GM18508 (cell line): ENCODE data around the gene APOBEC3G.
A peak's percentile ranks its signal among the peaks of the same experiment; 100 is the strongest.
"Not testable (repeated sequence)": the region's sequence is repeated elsewhere in the genome, so short reads cannot be mapped to it uniquely, and the experiment has no call there.

Experiments used
- ATAC-seq: cut with Tn5 transposase; IDR thresholded peaks from one replicate; pipeline ENCODE4 v1.9.1; 2021; ENCODE audit warnings: moderate number of reproducible peaks; ENCODE audit not compliant: insufficient read depth, unreplicated experiment

Gene APOBEC3G

GRCh38 chr22:39077026-39077840, at the start of gene APOBEC3G:
TSS of gene APOBEC3G (plus strand) at chr22:39077275. CDS start at chr22:39077362, 87 bp downstream.
- ATAC-seq: peak; percentile 64

GRCh38 chr22:39027717-39028116, 49.4 kb upstream of the APOBEC3G start:
- ATAC-seq: no peak

DNA sequence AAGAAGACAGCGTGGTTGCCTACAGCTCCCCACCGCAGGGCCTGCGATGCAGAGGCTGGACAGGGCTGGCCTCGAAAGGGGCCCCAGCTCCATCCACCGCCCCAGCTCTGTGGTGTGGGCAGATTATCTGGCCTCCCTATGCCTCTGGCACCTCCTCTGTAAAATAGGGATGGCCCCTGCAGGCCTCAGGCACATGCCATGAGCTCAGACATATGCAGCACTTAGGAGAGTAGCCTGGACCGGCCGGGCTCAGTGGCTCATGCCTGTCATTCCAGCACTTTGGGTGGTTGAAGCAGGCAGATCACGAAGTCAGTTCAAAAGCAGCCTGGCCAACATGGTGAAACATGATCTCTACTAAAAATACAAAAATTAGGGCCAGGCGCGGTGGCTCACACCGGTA, 48.8 kb upstream of the APOBEC3G start:
- no peak for ATAC-seq

DNA sequence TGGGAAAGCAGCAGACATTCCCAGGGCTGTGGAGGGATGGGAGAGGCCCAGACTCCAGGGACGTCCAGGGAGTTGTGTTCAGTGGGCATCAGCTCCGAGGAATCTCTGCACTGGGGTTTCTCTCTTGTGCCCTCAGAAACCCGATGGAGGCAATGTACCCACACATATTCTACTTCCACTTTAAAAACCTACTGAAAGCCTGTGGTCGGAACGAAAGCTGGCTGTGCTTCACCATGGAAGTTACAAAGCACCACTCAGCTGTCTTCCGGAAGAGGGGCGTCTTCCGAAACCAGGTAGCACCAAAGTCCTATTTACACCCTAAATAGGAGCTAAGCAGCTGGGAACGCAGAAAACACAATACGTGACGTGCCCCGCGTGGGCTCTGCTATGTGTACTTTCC, 47.8 kb upstream of the APOBEC3G start:
- no peak for ATAC-seq

- ATAC-seq: no peak
These were observed 46.4 kb upstream of the APOBEC3G start for GRCh38 chr22:39030705-39031104.

DNA sequence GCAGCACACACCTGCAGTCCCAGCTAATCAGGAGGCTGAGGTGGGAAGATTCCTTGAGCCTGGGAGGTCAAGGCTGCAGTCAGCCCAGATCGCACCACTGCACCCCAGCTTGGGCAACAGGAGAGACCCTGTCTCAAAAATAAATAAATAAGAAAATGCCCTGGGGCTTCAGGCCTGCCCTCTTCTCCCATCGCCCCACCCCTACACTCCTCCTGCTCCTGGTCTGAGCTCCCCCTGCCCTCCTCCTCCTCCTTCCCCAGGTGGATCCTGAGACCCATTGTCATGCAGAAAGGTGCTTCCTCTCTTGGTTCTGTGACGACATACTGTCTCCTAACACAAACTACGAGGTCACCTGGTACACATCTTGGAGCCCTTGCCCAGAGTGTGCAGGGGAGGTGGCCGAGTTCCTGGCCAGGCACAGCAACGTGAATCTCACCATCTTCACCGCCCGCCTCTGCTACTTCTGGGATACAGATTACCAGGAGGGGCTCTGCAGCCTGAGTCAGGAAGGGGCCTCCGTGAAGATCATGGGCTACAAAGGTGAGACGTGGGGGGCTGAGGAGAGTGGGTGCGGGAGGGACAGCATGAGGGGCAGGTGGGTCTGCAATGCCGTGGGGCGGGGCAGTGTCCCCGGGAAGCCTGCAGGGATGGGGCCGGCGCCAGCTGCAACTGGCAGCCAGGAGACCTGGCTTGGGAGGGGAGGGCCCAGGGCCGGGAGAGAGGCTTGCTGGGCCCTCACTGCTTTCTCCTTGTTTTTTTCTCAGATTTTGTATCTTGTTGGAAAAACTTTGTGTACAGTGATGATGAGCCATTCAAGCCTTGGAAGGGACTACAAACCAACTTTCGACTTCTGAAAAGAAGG, 45.4 kb upstream of the APOBEC3G start:
- not testable (repeated sequence) for ATAC-seq

DNA sequence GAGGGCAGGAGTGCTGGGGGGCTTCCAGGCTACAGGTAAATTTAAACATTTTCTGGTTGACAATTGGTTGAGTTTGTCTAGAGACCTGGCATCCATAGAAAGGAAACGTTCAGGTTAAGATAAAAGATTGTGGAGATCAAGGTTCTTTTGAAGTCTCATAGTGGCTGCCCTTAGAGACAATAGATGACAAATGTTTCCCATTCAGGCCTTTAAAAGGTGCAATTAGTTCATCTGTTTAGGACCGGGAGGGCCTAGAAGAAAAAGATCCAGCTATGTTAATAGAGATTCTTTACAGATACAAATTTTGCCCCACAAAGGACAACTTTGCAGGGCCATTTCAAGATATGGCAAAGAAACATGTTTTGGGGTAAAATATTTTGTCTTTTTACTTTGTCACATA, 40.0 kb upstream of the APOBEC3G start:
- ATAC-seq: not testable (repeated sequence)

- no peak for ATAC-seq
These were observed 37.6 kb upstream of the APOBEC3G start for GRCh38 chr22:39039306-39040126.

DNA sequence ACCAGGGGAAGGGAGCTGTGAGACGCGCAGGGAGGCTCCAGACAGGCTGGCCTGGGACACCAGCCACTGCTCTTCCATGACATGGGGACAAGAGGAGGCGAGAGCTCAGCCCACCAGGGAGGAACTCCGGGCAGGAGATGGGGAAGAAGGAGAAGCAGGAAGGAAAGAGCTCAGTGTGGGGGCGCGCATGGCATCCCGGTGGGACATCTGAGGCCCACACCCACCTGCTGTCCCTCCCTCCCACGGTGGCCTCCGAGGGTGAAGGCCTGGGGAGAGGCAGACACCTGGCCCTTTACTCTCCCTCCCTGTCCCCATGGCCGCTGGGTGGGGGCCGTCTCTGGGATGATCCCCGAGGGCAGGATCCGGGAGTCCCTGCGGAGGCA, 36.9 kb upstream of the APOBEC3G start:
- ATAC-seq: not testable (repeated sequence)

- ATAC-seq: not testable (repeated sequence)
These were observed 36.4 kb upstream of the APOBEC3G start, which contains the start of gene APOBEC3F for GRCh38 chr22:39040538-39041296. TSS of gene APOBEC3F (plus strand) at chr22:39040864. CDS start at chr22:39040961, 97 bp downstream.

DNA sequence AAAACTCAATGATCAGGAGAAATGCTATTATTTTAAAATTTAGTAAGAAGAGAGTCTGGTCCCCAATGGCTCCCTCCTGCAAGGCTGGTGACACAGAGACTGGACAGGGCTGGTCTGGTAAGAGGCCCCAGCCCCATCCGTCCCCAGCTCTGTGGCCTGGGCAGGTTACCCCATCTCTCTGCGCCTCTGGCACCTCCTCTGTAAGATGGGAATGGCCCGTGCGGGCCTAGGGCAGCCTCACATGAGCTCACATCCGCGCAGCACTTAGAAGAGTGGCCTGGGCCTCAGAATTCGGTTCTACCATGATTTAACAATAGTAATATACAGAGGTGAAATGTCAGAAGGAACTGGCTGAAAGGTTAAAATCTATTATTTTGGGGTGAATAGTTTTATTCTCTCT, 35.2 kb upstream of the APOBEC3G start:
- ATAC-seq: no peak

- ATAC-seq: not testable (repeated sequence)
These were observed 34.0 kb upstream of the APOBEC3G start for GRCh38 chr22:39043063-39043462.

- not testable (repeated sequence) for ATAC-seq
These were observed 31.9 kb upstream of the APOBEC3G start for GRCh38 chr22:39045136-39045535.

DNA sequence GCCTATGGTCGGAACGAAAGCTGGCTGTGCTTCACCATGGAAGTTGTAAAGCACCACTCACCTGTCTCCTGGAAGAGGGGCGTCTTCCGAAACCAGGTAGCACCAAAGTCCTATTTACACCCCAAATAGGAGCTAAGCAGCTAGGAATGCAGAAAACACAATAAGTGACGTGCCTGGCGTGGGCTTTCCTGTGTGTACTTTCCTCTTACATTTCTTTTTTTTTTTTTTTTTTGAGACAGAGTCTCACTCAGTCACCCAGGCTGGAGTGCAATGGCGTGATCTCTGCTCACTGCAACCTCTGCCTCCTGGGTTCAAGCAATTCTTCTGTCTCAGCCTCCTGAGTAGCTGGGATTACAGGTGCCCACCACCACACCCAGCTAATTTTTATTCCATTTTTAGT, 27.6 kb upstream of the APOBEC3G start:
- not testable (repeated sequence) for ATAC-seq

- ATAC-seq: not testable (repeated sequence)
These were observed 25.1 kb upstream of the APOBEC3G start for GRCh38 chr22:39051844-39052495.

GRCh38 chr22:39055658-39056057, 21.4 kb upstream of the APOBEC3G start:
- no peak for ATAC-seq

- ATAC-seq: not testable (repeated sequence)
These were observed 15.8 kb upstream of the APOBEC3G start for GRCh38 chr22:39061290-39061689.

- not testable (repeated sequence) for ATAC-seq
These were observed 15.1 kb upstream of the APOBEC3G start for GRCh38 chr22:39061951-39062350.

DNA sequence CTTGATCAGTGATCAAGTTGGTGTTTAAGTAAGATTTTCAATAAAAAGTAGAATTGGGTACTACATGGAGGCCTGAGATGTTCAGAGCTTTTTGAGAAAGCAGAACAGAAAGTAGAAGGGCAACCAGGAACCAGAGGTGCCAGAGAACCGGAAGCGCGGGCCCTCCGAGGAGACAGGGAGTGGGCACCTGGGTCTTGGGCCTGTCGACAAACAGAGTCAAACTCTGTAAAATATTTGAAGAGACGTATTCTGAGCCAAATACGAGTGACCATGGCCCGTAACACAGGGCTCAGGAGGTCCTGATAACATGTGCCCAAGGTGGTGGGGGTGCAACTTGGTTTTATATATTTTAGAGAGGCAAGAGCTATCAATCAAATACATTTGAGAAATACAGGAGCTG, 13.2 kb upstream of the APOBEC3G start:
- ATAC-seq: not testable (repeated sequence)
